Left ventricle myocardium inferior (tissue), 1 donor: ENCODE measurements around the gene PPWD1. TPM values are rescaled to one million over a fixed set of nuclear protein-coding genes. Genes with fewer than 3 reads are reported as not detected.

Experiments used
- DNase-seq: peaks from one replicate; pipeline ENCODE4 v3.0.0-alpha.2; 2020
- H3K27ac ChIP-seq: fragments of 200-600 bp; replicated peaks from 2 replicates; pipeline ENCODE4 v1.8.0; 2021
- H3K27me3 ChIP-seq: fragments of 200-600 bp; 2 replicates; pipeline ENCODE4 v1.8.0; 2021; ENCODE audit warnings: low read depth
- H3K36me3 ChIP-seq: fragments of 200-600 bp; 2 replicates; pipeline ENCODE4 v1.8.0; 2021
- H3K4me1 ChIP-seq: fragments of 200-600 bp; 2 replicates; pipeline ENCODE4 v1.8.0; 2021
- H3K4me3 ChIP-seq: fragments of 200-600 bp; 2 replicates; pipeline ENCODE4 v1.8.0; 2021; ENCODE audit warnings: mild to moderate bottlenecking, moderate library complexity
- H3K9me3 ChIP-seq: fragments of 200-600 bp; replicated peaks from 2 replicates; pipeline ENCODE4 v1.8.0; 2021
- intact Hi-C: fragments of 100-400 bp; cut with micrococcal nuclease; formaldehyde crosslinking; loops from one replicate; pipeline ENCODE4 v1.11.0; 2022
- long read RNA-seq: library from polyadenylated mRNA; unstranded; transcript quantifications from one replicate; pipeline ENCODE4 v2.0.0, GENCODE V29; 2021
- total RNA-seq: library from RNA; stranded (reverse); fragmentation: NEBNext Ultra II Directional; extraction: Animal tissue kit (Norgen Biotek cat#: 25700); gene quantifications from one replicate; pipeline ENCODE4 v1.2.1, GENCODE V29; 2021
- TF ChIP-seq, protein P1 (sequence below): fragments of 200-600 bp; IDR thresholded peaks from 2 replicates; pipeline ENCODE4 v1.8.0; 2021; ENCODE audit warnings: antibody characterized with exemption, mild to moderate bottlenecking, borderline replicate concordance
- donor health status: DM: no; HTN: yes; CAD: no; lungs with severe emphysema.

Gene PPWD1
- total RNA-seq = 19.7 TPM
- long read RNA-seq, transcript PPWD1-201 (11 exons, 2,166 nt) = major isoform, 28 of 37 reads
- long read RNA-seq, partial matches to known transcripts = 0 of 37 reads
- long read RNA-seq, other reads (novel, unspliced or antisense) = 9 of 37 reads

DNA sequence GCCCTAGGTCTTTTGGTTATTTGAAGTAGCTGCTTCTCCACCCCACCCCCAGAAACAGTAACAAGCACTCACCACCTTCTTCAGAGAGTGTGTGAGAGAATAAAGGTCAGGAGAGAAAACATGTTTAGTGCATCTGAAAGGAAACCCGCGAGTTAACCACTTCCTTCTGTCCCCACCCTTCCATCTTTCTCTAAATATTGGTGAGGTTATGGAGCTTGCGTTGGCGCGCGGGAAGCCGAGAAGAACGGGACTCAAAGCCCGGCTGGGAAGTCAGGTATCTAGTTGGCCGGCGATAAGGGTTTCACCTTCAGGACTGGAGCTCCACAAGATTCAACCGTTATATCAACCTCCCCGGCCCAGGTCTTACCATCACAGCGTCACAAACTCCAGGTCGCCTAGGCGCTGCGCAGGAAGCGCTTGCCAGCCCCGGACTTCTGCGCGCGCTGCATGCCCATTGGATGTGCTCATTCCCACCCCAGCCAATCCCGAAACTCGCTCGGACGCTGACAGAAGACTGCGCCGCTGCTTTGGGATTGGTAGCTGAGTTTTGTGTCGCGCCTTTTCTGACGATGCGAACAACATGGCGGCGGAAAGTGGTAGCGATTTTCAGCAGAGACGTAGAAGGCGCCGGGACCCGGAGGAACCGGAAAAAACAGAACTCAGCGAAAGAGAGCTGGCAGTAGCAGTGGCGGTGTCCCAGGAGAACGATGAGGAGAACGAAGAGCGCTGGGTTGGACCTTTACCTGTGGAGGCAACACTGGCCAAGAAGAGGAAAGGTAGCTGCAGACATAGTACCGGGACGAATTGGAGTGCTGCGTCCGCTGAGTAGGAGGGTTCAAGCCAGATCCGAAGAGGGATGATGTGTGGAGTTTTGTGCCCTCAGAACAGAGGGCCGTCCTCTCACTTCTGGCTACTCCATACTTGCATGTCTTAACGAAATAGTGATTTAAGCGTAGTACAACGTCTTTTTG, at the start of gene PPWD1, which contains the start of gene CENPK:
Gene PPWD1 (plus strand): TSS at position 566 of the 971 bp plus-strand sequence. CDS start 15 bp downstream, at position 581.
Gene CENPK (minus strand): TSS at position 438 of the 971 bp plus-strand sequence. CDS start 8,261 bp downstream, outside the sequence.
- no peaks in the 10 kb centered on the region for H3K27me3 ChIP-seq
- no peaks in the 10 kb centered on the region for H3K36me3 ChIP-seq
- peak within 1 kb of the TSS; percentile 87 for H3K27ac ChIP-seq
- intact Hi-C loops = no loop called here
- H3K9me3 ChIP-seq = no peaks in the 10 kb centered on the region
- peak within 1 kb of the TSS; percentile 89 for H3K4me3 ChIP-seq
- TF ChIP-seq, protein P1, sequence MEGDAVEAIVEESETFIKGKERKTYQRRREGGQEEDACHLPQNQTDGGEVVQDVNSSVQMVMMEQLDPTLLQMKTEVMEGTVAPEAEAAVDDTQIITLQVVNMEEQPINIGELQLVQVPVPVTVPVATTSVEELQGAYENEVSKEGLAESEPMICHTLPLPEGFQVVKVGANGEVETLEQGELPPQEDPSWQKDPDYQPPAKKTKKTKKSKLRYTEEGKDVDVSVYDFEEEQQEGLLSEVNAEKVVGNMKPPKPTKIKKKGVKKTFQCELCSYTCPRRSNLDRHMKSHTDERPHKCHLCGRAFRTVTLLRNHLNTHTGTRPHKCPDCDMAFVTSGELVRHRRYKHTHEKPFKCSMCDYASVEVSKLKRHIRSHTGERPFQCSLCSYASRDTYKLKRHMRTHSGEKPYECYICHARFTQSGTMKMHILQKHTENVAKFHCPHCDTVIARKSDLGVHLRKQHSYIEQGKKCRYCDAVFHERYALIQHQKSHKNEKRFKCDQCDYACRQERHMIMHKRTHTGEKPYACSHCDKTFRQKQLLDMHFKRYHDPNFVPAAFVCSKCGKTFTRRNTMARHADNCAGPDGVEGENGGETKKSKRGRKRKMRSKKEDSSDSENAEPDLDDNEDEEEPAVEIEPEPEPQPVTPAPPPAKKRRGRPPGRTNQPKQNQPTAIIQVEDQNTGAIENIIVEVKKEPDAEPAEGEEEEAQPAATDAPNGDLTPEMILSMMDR = no peak
- DNase-seq = peak; percentile 94
- H3K4me1 ChIP-seq = peaks cover 45% of the 10 kb centered on the region

DNA sequence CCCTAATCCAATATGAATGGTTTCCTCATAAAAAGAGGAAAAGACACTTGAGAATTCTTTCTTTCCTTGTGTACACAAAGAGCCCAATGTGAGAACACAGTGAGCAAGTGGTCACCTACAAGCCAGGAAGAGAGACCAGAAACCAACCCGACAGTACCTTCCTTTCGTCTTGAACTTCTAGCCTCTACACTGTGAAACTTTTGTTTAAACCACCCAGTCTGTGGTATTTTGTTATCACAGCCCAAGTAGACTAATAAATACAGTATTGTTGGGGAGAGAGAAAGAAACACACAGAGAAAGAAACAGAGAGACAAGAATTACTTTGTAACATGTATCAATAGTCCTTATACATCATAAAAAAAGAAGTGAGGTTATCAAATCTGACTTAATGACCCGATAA, 37.4 kb upstream of the PPWD1 start:
- Histone ChIP-seq H3K4me3 (no peak overlapping the region), H3K27ac (no peak overlapping the region), H3K9me3 (no peaks in the 10 kb centered on the region), H3K4me1 (no peaks in the 10 kb centered on the region), H3K36me3 (no peaks in the 10 kb centered on the region), H3K27me3 (no peaks in the 10 kb centered on the region)
- DNase-seq = no peak
- TF ChIP-seq, protein P1 = no peak
- intact Hi-C loops = no loop called here

DNA sequence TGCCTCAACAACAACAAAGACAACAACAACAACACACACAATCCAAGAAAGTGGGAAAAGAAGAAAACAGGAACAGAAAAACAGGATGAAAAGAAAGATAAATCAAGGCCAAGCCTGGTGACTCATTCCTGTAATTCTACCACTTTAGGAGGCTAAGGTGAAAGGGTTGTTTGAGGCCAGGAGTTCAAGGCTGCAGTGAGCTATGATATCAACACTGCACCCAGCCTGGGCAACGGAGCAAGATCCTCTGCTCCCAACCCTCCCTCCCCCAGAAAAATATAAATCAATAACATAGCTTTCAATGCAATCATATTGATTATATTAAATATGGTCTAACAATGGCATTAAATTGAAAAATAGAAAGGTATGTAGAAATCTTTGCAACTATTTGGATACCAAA, 32.2 kb upstream of the PPWD1 start:
- no peaks in the 10 kb centered on the region for H3K4me1 ChIP-seq
- H3K36me3 ChIP-seq = no peaks in the 10 kb centered on the region
- intact Hi-C loops = no loop called here
- H3K27me3 ChIP-seq = no peaks in the 10 kb centered on the region
- no peak overlapping the region for H3K27ac ChIP-seq
- no peak overlapping the region for H3K4me3 ChIP-seq
- DNase-seq = no peak
- H3K9me3 ChIP-seq = no peaks in the 10 kb centered on the region
- TF ChIP-seq, protein P1 = no peak

GRCh38 chr5:65535529-65535987, 27.5 kb upstream of the PPWD1 start:
- TF ChIP-seq, protein P1 = no peak
- no peak overlapping the region for H3K4me3 ChIP-seq
- no peaks in the 10 kb centered on the region for H3K27me3 ChIP-seq
- H3K9me3 ChIP-seq = no peaks in the 10 kb centered on the region
- no peaks in the 10 kb centered on the region for H3K4me1 ChIP-seq
- H3K27ac ChIP-seq = no peak overlapping the region
- no peak for DNase-seq
- H3K36me3 ChIP-seq = no peaks in the 10 kb centered on the region
- intact Hi-C loops = no loop called here

GRCh38 chr5:65539827-65540226, 23.3 kb upstream of the PPWD1 start:
- no peak overlapping the region for H3K27ac ChIP-seq
- no peaks in the 10 kb centered on the region for H3K9me3 ChIP-seq
- intact Hi-C loops = no loop called here
- no peaks in the 10 kb centered on the region for H3K27me3 ChIP-seq
- no peaks in the 10 kb centered on the region for H3K36me3 ChIP-seq
- TF ChIP-seq, protein P1 = no peak
- no peak overlapping the region for H3K4me3 ChIP-seq
- no peak for DNase-seq
- H3K4me1 ChIP-seq = no peaks in the 10 kb centered on the region
